HG03066 (cell line): ENCODE data around the gene SLC36A3.
"Not testable (repeated sequence)": the region's sequence is repeated elsewhere in the genome, so short reads cannot be mapped to it uniquely, and the experiment has no call there.

Experiments
- ATAC-seq: cut with Tn5 transposase; IDR thresholded peaks from one replicate; pipeline ENCODE4 v1.9.1; 2021; ENCODE audit warnings: low read depth; ENCODE audit not compliant: unreplicated experiment

Gene SLC36A3

GRCh38 chr5:151240924-151241635, 62.5 kb downstream of the SLC36A3 start:
- no peak for ATAC-seq

- ATAC-seq: not testable (repeated sequence)
Measured at GRCh38 chr5:151240268-151240835, 63.2 kb downstream of the SLC36A3 start.

- no peak for ATAC-seq
Measured at GRCh38 chr5:151239237-151239861, 64.2 kb downstream of the SLC36A3 start.

- peak; percentile 25 for ATAC-seq
Measured at GRCh38 chr5:151238303-151238741, 65.2 kb downstream of the SLC36A3 start.

GRCh38 chr5:151237685-151238084, 65.9 kb downstream of the SLC36A3 start:
- no peak for ATAC-seq

GRCh38 chr5:151236888-151237287, 66.7 kb downstream of the SLC36A3 start:
- ATAC-seq: no peak

- ATAC-seq: not testable (repeated sequence)
Measured at GRCh38 chr5:151235239-151235571, 68.4 kb downstream of the SLC36A3 start.

- ATAC-seq: peak; percentile 81
Measured at GRCh38 chr5:151234476-151235238, 68.9 kb downstream of the SLC36A3 start.

- ATAC-seq: peak; percentile 46
Measured at GRCh38 chr5:151233616-151234085, 69.9 kb downstream of the SLC36A3 start.

- no peak for ATAC-seq
Measured at GRCh38 chr5:151231359-151231758, 72.2 kb downstream of the SLC36A3 start.

GRCh38 chr5:151230048-151230680, 73.4 kb downstream of the SLC36A3 start:
- no peak for ATAC-seq

- no peak for ATAC-seq
Measured at GRCh38 chr5:151228986-151229385, 74.6 kb downstream of the SLC36A3 start.

- no peak for ATAC-seq
Measured at GRCh38 chr5:151227918-151228447, 75.6 kb downstream of the SLC36A3 start.
